HEK293T (cell line): Measurements from ENCODE around the gene CCKAR.

Source experiments
- CTCF ChIA-PET: fragments of 350-600 bp; formaldehyde crosslinking; extraction: SDS; loops from one replicate; lab custom pipeline; 2021; ENCODE audit warnings: antibody characterized with exemption, inconsistent platforms; lab: Yijun Ruan, JAX
- POLR2A ChIA-PET: fragments of 350-600 bp; formaldehyde crosslinking; extraction: SDS; loops from one replicate; lab custom pipeline; 2020; ENCODE audit warnings: antibody characterized with exemption, inconsistent platforms; lab: Yijun Ruan, JAX
- DNase-seq: peaks from one replicate; pipeline ENCODE4 v3.0.0; 2012; ENCODE audit warnings: mixed read lengths; ENCODE audit errors: extremely low spot score
- ARNT ChIP-seq: fragments of 450-650 bp; IDR thresholded peaks from 2 replicates; pipeline ENCODE4 v1.6.1; 2017; ENCODE audit warnings: mild to moderate bottlenecking
- BHLHE40 ChIP-seq: fragments of 450-650 bp; IDR thresholded peaks from 2 replicates; pipeline ENCODE4 v1.6.1; 2016; ENCODE audit warnings: mild to moderate bottlenecking, moderate library complexity, borderline replicate concordance
- CTBP1 ChIP-seq: fragments of 450-650 bp; IDR thresholded peaks from 2 replicates; pipeline ENCODE4 v1.6.1; 2016; ENCODE audit warnings: borderline replicate concordance
- ELF4 ChIP-seq: fragments of 450-650 bp; IDR thresholded peaks from 2 replicates; pipeline ENCODE4 v1.6.1; 2017; ENCODE audit warnings: antibody characterized with exemption
- FOXA1 ChIP-seq: fragments of 450-650 bp; IDR thresholded peaks from 2 replicates; pipeline ENCODE4 v1.6.1; 2016; ENCODE audit warnings: mild to moderate bottlenecking
- FOXK2 ChIP-seq: fragments of 450-650 bp; IDR thresholded peaks from 2 replicates; pipeline ENCODE4 v1.6.1; 2016; ENCODE audit warnings: mild to moderate bottlenecking
- FOXM1 ChIP-seq: fragments of 450-650 bp; IDR thresholded peaks from 2 replicates; pipeline ENCODE4 v1.6.1; 2017; ENCODE audit warnings: mild to moderate bottlenecking, borderline replicate concordance
- HDGF ChIP-seq: fragments of 450-650 bp; IDR thresholded peaks from 2 replicates; pipeline ENCODE4 v1.6.1; 2017; ENCODE audit warnings: antibody characterized with exemption, borderline replicate concordance
- L3MBTL2 ChIP-seq: fragments of 450-650 bp; conservative IDR thresholded peaks from 2 replicates; pipeline ENCODE4 v1.6.1; 2016; ENCODE audit warnings: mild to moderate bottlenecking
- LEF1 ChIP-seq: fragments of 450-650 bp; IDR thresholded peaks from 2 replicates; pipeline ENCODE4 v1.6.1; 2017; ENCODE audit warnings: mild to moderate bottlenecking, borderline replicate concordance
- NFRKB ChIP-seq: fragments of 450-650 bp; IDR thresholded peaks from 2 replicates; pipeline ENCODE4 v1.6.1; 2016; ENCODE audit warnings: mild to moderate bottlenecking, moderate library complexity
- SP1 ChIP-seq: fragments of 450-650 bp; IDR thresholded peaks from 2 replicates; pipeline ENCODE4 v1.6.1; 2017
- SUZ12 ChIP-seq: fragments of 450-650 bp; IDR thresholded peaks from 2 replicates; pipeline ENCODE4 v1.6.1; 2016; ENCODE audit warnings: mild to moderate bottlenecking
- TARDBP ChIP-seq: fragments of 450-650 bp; IDR thresholded peaks from 2 replicates; pipeline ENCODE4 v1.6.1; 2016
- ZNF384 ChIP-seq: fragments of 450-650 bp; IDR thresholded peaks from 2 replicates; pipeline ENCODE4 v1.6.1; 2016
- TF ChIP-seq, protein P1 (sequence below): fragments of 450-650 bp; IDR thresholded peaks from 2 replicates; pipeline ENCODE4 v1.6.1; 2016

The CCKAR gene

DNA sequence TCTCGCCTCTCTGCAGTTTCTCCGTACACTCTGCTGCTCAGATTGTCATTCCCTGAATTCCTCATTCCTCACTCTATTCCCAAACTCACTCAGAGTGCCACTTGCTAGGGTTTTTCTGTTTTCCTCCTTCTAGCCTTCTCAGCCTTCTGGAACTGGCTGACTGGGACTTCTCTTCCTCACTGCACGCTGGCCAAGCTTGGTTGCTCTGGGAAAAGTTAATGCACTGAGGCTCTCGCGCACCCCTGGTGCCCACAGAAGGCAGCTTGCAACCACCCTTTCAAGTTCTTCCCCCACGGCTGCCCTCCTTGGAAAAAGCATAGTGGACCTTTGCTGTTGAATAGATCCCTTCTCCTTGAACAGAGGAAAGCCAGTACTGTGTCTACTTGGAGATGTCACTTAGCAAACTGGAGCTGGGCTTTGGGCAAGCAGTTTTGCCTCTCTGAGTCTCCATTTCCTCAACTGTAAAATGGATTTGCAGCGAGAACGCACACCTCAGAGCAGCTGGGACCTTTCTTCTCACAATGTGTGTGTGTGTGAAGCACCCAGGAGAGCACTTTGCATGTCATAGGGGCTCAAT, 6.0 kb upstream of the CCKAR start:
- no peak for DNase-seq
- ChIA-PET POLR2A (no interaction called here), CTCF (no interaction called here)
- no peak for TF ChIP-seq SP1
- TF ChIP-seq TARDBP, result no peak
- TF ChIP-seq NFRKB, result no peak
- no peak for TF ChIP-seq SUZ12
- TF ChIP-seq, protein P1, sequence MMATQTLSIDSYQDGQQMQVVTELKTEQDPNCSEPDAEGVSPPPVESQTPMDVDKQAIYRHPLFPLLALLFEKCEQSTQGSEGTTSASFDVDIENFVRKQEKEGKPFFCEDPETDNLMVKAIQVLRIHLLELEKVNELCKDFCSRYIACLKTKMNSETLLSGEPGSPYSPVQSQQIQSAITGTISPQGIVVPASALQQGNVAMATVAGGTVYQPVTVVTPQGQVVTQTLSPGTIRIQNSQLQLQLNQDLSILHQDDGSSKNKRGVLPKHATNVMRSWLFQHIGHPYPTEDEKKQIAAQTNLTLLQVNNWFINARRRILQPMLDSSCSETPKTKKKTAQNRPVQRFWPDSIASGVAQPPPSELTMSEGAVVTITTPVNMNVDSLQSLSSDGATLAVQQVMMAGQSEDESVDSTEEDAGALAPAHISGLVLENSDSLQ, result no peak
- no peak for TF ChIP-seq ZNF384
- TF ChIP-seq BHLHE40, result no peak
- no peak for TF ChIP-seq L3MBTL2

DNA sequence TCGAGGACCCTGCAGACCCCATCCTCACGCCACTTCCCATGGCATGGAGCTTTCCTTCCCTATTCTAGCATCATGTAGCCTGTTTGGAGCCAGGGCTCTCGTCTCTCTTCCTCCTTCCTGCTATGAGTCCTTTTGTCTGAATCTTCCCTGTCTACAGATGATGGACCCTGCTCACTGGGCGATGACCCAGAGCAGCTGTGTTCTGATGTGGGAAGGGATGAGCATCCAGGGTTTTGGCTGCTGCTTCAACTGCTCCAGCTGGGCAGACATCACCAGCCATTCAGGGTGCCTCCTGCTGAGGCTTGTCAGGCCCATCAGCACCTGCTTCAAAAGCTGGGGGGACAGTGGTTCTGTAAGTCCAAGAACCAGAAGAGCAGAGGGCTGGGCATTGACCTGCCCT, 3.2 kb upstream of the CCKAR start:
- ChIA-PET CTCF (no interaction called here), POLR2A (no interaction called here)
- TF ChIP-seq ZNF384, result no peak
- TF ChIP-seq TARDBP, result no peak
- no peak for TF ChIP-seq FOXK2

DNA sequence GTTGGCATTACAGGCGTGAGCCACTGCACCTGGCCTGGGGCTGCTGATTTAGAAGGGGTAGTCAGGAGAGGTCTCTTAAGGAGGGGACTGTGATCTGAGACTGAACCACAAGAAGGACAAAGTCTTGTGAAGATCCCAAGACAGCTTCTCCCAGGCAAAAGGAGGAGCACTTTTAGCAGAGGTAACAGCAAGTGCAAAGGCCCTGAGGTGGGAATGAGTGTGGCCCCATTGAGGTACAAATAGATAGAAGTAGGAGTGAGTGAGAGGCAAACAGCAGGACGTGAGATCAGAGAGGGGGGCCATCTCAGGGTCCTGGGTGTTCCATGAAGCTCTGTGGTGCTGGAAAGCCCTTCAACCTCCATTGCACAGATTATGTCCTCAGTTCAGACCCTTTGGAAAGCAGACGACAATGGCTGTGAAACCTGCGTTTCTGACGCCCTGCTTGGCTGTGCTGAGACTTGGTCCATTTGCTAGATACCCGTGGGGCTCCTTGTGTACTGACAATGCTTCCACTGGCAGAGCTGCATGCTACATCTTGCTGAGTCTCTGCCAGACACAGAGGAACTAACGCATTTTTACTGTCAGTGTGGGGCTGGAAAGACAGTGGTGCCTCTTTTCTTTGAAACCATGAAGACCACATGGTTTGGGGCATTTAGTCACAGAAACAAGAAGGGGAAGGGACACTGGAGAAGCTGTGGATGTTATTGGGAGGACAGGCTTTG, 1.3 kb upstream of the CCKAR start:
- CTCF ChIA-PET, result no interaction called here
- no peak for DNase-seq
- no peak for TF ChIP-seq ELF4
- TF ChIP-seq SUZ12, result no peak
- no peak for TF ChIP-seq CTBP1
- no peak for TF ChIP-seq FOXM1
- TF ChIP-seq L3MBTL2, result no peak
- TF ChIP-seq ARNT, result no peak
- no peak for TF ChIP-seq FOXK2
- no peak for TF ChIP-seq FOXA1
- TF ChIP-seq BHLHE40, result no peak
- no peak for TF ChIP-seq LEF1
- no peak for TF ChIP-seq NFRKB
- TF ChIP-seq, protein P1, result no peak
- no peak for TF ChIP-seq SP1
- TF ChIP-seq TARDBP, result no peak

More for the DNA sequence above, 3.2 kb upstream of the CCKAR start:
- no peak for DNase-seq

DNA sequence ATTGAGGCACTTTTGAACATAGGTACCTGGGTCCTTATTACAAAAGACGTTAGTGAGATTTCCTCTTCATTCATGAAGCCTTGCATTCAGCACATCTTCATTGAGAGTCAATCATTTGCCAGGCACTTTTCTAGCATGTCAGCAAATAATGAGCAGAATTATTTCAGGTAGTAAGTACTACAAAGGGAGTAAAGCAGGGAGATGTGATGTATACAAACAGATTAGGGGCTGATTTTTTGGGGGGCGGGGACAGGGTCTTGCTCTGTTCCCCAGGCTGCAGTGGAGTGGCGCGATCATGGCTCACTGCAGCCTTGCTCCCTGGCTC, 638 bp upstream of the CCKAR start:
- ChIA-PET POLR2A (no interaction called here), CTCF (no interaction called here)
- no peak for DNase-seq
- TF ChIP-seq CTBP1, result no peak
- no peak for TF ChIP-seq LEF1
- TF ChIP-seq BHLHE40, result no peak
- TF ChIP-seq NFRKB, result no peak
- no peak for TF ChIP-seq ELF4
- TF ChIP-seq ARNT, result no peak
- TF ChIP-seq FOXM1, result no peak
- TF ChIP-seq ZNF384, result no peak
- TF ChIP-seq SUZ12, result no peak
- TF ChIP-seq, protein P1, result no peak
- no peak for TF ChIP-seq FOXA1
- TF ChIP-seq FOXK2, result no peak
- TF ChIP-seq HDGF, result no peak
- TF ChIP-seq SP1, result no peak
- TF ChIP-seq L3MBTL2, result no peak
- TF ChIP-seq TARDBP, result no peak

More for the DNA sequence above, 1.3 kb upstream of the CCKAR start:
- POLR2A ChIA-PET, result no interaction called here

DNA sequence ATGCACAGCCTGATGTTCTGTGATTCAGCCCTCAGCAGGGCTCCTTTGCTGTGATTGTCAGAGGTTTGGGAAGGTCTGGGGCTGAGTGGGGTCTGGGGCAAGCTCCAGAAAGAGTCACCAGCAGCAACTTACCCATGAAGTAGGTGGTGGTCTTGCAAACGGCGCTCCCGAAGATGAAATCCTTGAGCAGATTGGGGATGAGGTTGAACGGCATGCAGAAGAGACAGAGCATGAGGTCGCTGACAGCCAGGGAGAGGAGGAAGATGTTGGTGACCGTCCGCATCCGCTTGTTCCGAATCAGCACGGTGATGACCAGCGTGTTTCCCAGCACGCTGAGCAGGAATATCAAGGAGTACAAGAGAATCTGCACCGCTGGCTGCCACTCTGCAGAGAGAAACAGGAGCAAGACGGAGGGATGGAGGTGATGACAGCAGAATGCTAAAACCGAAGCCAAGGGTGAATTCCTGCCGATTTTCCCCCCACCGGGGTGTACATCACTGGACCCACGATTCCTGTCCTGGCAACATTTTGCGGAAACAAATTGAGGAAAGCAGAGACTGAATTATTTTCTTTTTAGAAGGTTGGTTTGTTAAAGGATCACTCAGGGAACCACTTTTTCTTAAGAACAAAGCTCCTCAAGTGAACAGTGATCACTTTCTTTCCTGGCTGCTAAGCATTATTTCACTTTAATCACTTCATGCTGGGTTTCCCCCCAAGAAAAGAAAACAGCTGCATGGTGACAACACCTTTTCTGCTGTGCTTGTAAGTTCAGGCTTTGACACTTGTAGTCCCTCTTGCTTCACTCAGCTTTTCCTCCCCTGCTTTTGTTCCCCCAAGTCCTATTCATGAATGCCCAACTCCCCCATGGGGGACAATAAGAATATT, 941 bp downstream of the CCKAR start:
- POLR2A ChIA-PET, result no interaction called here
- DNase-seq, result no peak
- TF ChIP-seq FOXA1 (no peak), ZNF384 (no peak), FOXM1 (no peak), NFRKB (no peak), CTBP1 (no peak), FOXK2 (no peak), L3MBTL2 (no peak), ELF4 (no peak), BHLHE40 (no peak), ARNT (no peak), SP1 (no peak), SUZ12 (no peak), TARDBP (no peak), HDGF (no peak)
- TF ChIP-seq, protein P1, result no peak
- CTCF ChIA-PET, result no interaction called here
